Measurements from ENCODE around the gene HIF1A. TPM values are rescaled to one million over a fixed set of nuclear protein-coding genes. Genes with fewer than 3 reads are reported as not detected.
A peak's percentile ranks its signal among the peaks of the same experiment; 100 is the strongest.

Gene HIF1A
- total RNA-seq, 1 experiment from 2014 or later: 319 TPM

DNA sequence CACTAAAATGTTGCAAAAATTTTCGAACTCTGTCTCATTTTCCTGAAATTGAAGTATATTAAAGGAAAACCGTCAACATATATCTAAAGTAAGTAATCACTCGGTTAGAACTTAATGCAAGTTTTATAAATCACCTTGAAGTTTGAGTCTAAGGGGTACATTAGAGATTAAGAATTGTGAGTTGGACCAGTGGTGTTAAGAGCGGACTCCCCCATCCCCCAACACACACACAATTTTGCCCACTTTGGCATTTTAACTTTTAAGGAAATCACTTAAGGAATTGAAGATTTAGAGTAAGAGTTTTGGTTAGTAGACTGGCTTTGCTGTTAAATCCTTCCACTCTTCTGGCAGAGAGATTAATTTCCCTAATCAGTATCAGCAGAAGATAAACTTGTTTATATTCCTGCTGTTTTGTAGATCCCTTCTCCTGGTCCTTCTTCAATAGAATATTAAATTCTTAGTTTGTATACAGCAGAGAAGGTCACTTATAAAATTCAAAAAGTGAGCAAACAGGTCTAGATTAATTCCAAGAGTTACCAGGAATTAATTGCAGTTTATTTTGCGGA is 1.5 kb downstream of the HIF1A start:
- Histone ChIP-seq H3F3A (ENCODE audit: low read length, unreplicated experiment) (no peaks in the 10 kb centered on the region), H3K4me3 (ENCODE audit: low read length) (peak overlapping the region; percentile 86), H3K4me1 (ENCODE audit: insufficient read depth, low read length) (peaks cover 43% of the 10 kb centered on the region), H3K9me2 (replicated peaks; ENCODE audit: low read length) (no peaks in the 10 kb centered on the region), H3K79me2 (ENCODE audit: low read length) (peaks cover 66% of the 10 kb centered on the region), H3K27ac (ENCODE audit: low read length) (peak overlapping the region; percentile 81), H3K27me3 (ENCODE audit: low read length) (no peaks in the 10 kb centered on the region), H2AFZ (ENCODE audit: low read length) (no peak overlapping the region), H3K4me2 (ENCODE audit: low read length) (peak overlapping the region; percentile 87), H3K9ac (ENCODE audit: low read length) (peak overlapping the region; percentile 94), H3K36me3 (ENCODE audit: low read depth, low read length) (peaks cover 20% of the 10 kb centered on the region; the same call in 1 of the 2 replicates), H4K20me1 (ENCODE audit: low read length) (peaks cover 61% of the 10 kb centered on the region), H3K9me3 (ENCODE audit: low read length) (no peaks in the 10 kb centered on the region)
- ChIA-PET CTCF (no interaction called here), POLR2A (ENCODE audit: unreplicated experiment) (no interaction called here)
- DNase-seq (no peak), ATAC-seq (no peak)
- intact Hi-C loops (cut with micrococcal nuclease): loop anchor here (5.0 kb wide), 2 partner anchors 50 to 55 kb away; no protein-coding TSS in a partner anchor
- TF ChIP-seq EZH2 (IDR thresholded peaks at IDR 0.05; ENCODE audit: low read length, unreplicated experiment) (no peak), CTCF (conservative IDR thresholded peaks at IDR 0.05; ENCODE audit: low read depth, low read length) (no peak), EZH2phosphoT487 (IDR thresholded peaks at IDR 0.05; ENCODE audit: borderline replicate concordance, low read length) (no peak)
- BruUV-seq (replicated peaks): TSS peak; percentile 30

GRCh38 chr14:61698206-61698980 is 3.1 kb downstream of the HIF1A start:
- Histone ChIP-seq H3K36me3 (ENCODE audit: low read depth, low read length) (peaks cover 20% of the 10 kb centered on the region; the same call in 1 of the 2 replicates), H3K9me3 (ENCODE audit: low read length) (no peaks in the 10 kb centered on the region), H3K4me3 (ENCODE audit: low read length) (peak overlapping the region; percentile 86), H3F3A (ENCODE audit: low read length, unreplicated experiment) (no peaks in the 10 kb centered on the region), H3K27me3 (ENCODE audit: low read length) (no peaks in the 10 kb centered on the region), H3K4me1 (ENCODE audit: insufficient read depth, low read length) (peaks cover 52% of the 10 kb centered on the region), H3K79me2 (ENCODE audit: low read length) (peaks cover 81% of the 10 kb centered on the region), H4K20me1 (ENCODE audit: low read length) (peaks cover 73% of the 10 kb centered on the region), H3K27ac (ENCODE audit: low read length) (peak overlapping the region; percentile 81; the same call in 1 of the 2 replicates), H3K9me2 (replicated peaks; ENCODE audit: low read length) (no peaks in the 10 kb centered on the region), H3K4me2 (ENCODE audit: low read length) (peak overlapping the region; percentile 87), H2AFZ (ENCODE audit: low read length) (no peak overlapping the region), H3K9ac (ENCODE audit: low read length) (peak overlapping the region; percentile 94)
- DNase-seq: no peak
- ChIA-PET POLR2A (ENCODE audit: unreplicated experiment) (interaction anchor here (0.5 to 0.9 kb wide), 2 partner anchors 113 to 174 kb away, joined by 3 read pairs; no protein-coding TSS in a partner anchor), CTCF (interaction anchor here (0.6 kb wide), 1 partner anchor 228 kb away, joined by 3 read pairs; no protein-coding TSS in a partner anchor)
- BruUV-seq (replicated peaks): no TSS peak
- ATAC-seq: no peak
- intact Hi-C loops (cut with micrococcal nuclease): loop anchor here (5.0 kb wide), 2 partner anchors 51 to 54 kb away; no protein-coding TSS in a partner anchor
- TF ChIP-seq CTCF (conservative IDR thresholded peaks at IDR 0.05; ENCODE audit: low read depth, low read length) (no peak), EZH2phosphoT487 (IDR thresholded peaks at IDR 0.05; ENCODE audit: borderline replicate concordance, low read length) (no peak), EZH2 (IDR thresholded peaks at IDR 0.05; ENCODE audit: low read length, unreplicated experiment) (no peak)

Data from PC-3 (cell line).